SK-N-SH (cell line): ENCODE measurements around the gene EFTUD2. TPM values are rescaled to one million over a fixed set of nuclear protein-coding genes. Genes with fewer than 3 reads are reported as not detected.

ENCODE experiments used
- CTCF ChIA-PET: fragments of 300-600, 350-600 bp; formaldehyde crosslinking; extraction: SDS; loops from one replicate; lab custom pipeline; 2021; lab: Yijun Ruan, JAX
- POLR2A ChIA-PET: fragments of 350-600 bp; sonication (Branson Sonifier 250); formaldehyde crosslinking; extraction: SDS; loops from one replicate; lab custom pipeline; 2020; ENCODE audit warnings: antibody characterized with exemption, inconsistent platforms; lab: Yijun Ruan, JAX
- DNase-seq: peaks from one replicate; pipeline ENCODE4 v3.0.0; 2012
- H2AFZ ChIP-seq: fragments of 200-600 bp; sonication (generic); 2 replicates; pipeline ENCODE4 v1.8.1; 2016; ENCODE audit warnings: antibody characterized with exemption, mild to moderate bottlenecking, low read depth
- H3F3A ChIP-seq: fragments of 200-600 bp; sonication (generic); replicated peaks from 2 replicates; pipeline ENCODE3; 2016; ENCODE audit warnings: antibody characterized with exemption, mild to moderate bottlenecking; ENCODE audit not compliant: insufficient read depth
- H3K27ac ChIP-seq, 2 experiments: fragments of 200-500 bp in 1 of 2; fragments of 200-600 bp in 1 of 2; sonication (Bioruptor generic) in 1 of 2; sonication (generic), shearing (Covaris generic) in 1 of 2; 2 replicates each; pipeline versions ENCODE4 v1.5.1 to v1.6.1; 2014 to 2016; ENCODE audit warnings: low read depth in 2 of 2, inconsistent platforms in 1 of 2, low read length in 1 of 2, mild to moderate bottlenecking in 1 of 2, mixed read lengths in 1 of 2
- H3K27me3 ChIP-seq: fragments of 200-600 bp; sonication (generic), shearing (Covaris generic); 2 replicates; pipeline ENCODE4 v1.6.1; 2016; ENCODE audit warnings: mixed run types; ENCODE audit not compliant: insufficient read depth
- H3K36me3 ChIP-seq, 2 experiments: fragments of 200-500 bp in 1 of 2; fragments of 200-600 bp in 1 of 2; sonication (Bioruptor generic) in 1 of 2; sonication (generic) in 1 of 2; replicated peaks in 1 of 2; 2 replicates each; pipeline versions ENCODE3 to v1.5.1; 2014 to 2016; ENCODE audit warnings: low read length in 1 of 2, mild to moderate bottlenecking in 1 of 2; ENCODE audit not compliant: insufficient read depth in 2 of 2, control insufficient read depth in 1 of 2
- H3K4me1 ChIP-seq, 2 experiments: fragments of 200-500 bp in 1 of 2; fragments of 200-600 bp in 1 of 2; sonication (Bioruptor generic) in 1 of 2; sonication (generic), shearing (Covaris generic) in 1 of 2; 2 replicates each; pipeline versions ENCODE4 v1.5.1 to v1.6.1; 2014 to 2016; ENCODE audit warnings: low read depth in 1 of 2, low read length in 1 of 2, mixed run types in 1 of 2; ENCODE audit not compliant: insufficient read depth in 2 of 2, control insufficient read depth in 1 of 2
- H3K4me2 ChIP-seq: fragments of 200-600 bp; sonication (generic), shearing (Covaris generic); 2 replicates; pipeline ENCODE4 v1.6.1; 2017; ENCODE audit warnings: mixed run types
- H3K4me3 ChIP-seq, 2 experiments: fragments of 200-500 bp in 1 of 2; fragments of 200-600 bp in 1 of 2; sonication (Bioruptor generic) in 1 of 2; sonication (generic), shearing (Covaris generic) in 1 of 2; 2 replicates each; pipeline versions ENCODE4 v1.5.1 to v1.8.1; 2014 to 2016; ENCODE audit warnings: low read depth in 2 of 2, inconsistent platforms in 1 of 2, low read length in 1 of 2, mild to moderate bottlenecking in 1 of 2, mixed read lengths in 1 of 2, moderate library complexity in 1 of 2
- H3K79me2 ChIP-seq: fragments of 200-600 bp; sonication (generic); 2 replicates; pipeline ENCODE4 v1.8.1; 2017; ENCODE audit warnings: mild to moderate bottlenecking; ENCODE audit not compliant: insufficient read depth
- H3K9ac ChIP-seq: fragments of 200-600 bp; sonication (generic); 2 replicates; pipeline ENCODE4 v1.6.1; 2017; ENCODE audit warnings: mixed run types
- H3K9me2 ChIP-seq: fragments of 200-600 bp; sonication (generic); 2 replicates; pipeline ENCODE4 v1.6.1; 2017; ENCODE audit warnings: mixed run types
- H3K9me3 ChIP-seq: fragments of 200-600 bp; sonication (generic); 2 replicates; pipeline ENCODE4 v1.6.1; 2017; ENCODE audit warnings: mixed run types, mild to moderate bottlenecking, moderate library complexity
- H4K20me1 ChIP-seq: fragments of 200-600 bp; sonication (generic); 2 replicates; pipeline ENCODE4 v1.6.1; 2017; ENCODE audit warnings: mild to moderate bottlenecking, mixed run types; ENCODE audit not compliant: insufficient read depth
- FOSL2 ChIP-seq: IDR thresholded peaks from 2 replicates; pipeline ENCODE4 v1.4.0; 2012; ENCODE audit warnings: low read depth, mild to moderate bottlenecking, moderate library complexity, borderline replicate concordance
- FOXJ3 ChIP-seq: sonication (generic); formaldehyde crosslinking; IDR thresholded peaks from 2 replicates; pipeline ENCODE4 v1.5.1; 2020; ENCODE audit warnings: mild to moderate bottlenecking, missing genetic modification reagents
- GABPA ChIP-seq: IDR thresholded peaks from 2 replicates; pipeline ENCODE4 v1.4.0; 2012; ENCODE audit warnings: low read depth, mild to moderate bottlenecking
- GATA2 ChIP-seq: sonication (generic); formaldehyde crosslinking; IDR thresholded peaks from 2 replicates; pipeline ENCODE4 v1.5.0; 2020; ENCODE audit warnings: mild to moderate bottlenecking, missing genetic modification reagents
- JUND ChIP-seq: IDR thresholded peaks from 2 replicates; pipeline ENCODE4 v1.4.0; 2012
- RXRA ChIP-seq: IDR thresholded peaks from 2 replicates; pipeline ENCODE4 v1.4.0; 2012; ENCODE audit warnings: low read depth, mild to moderate bottlenecking, borderline replicate concordance
- SIN3A ChIP-seq: IDR thresholded peaks from 2 replicates; pipeline ENCODE4 v1.6.1; 2012; ENCODE audit warnings: low read depth, mild to moderate bottlenecking, low read length, moderate library complexity, borderline replicate concordance
- SMC3 ChIP-seq: IDR thresholded peaks from 2 replicates; pipeline ENCODE4 v1.6.1; 2012; ENCODE audit warnings: low read depth, low read length, improper control_type of control experiment
- TAF1 ChIP-seq: IDR thresholded peaks from 2 replicates; pipeline ENCODE4 v1.6.1; 2012; ENCODE audit warnings: low read depth, mild to moderate bottlenecking, low read length, moderate library complexity, borderline replicate concordance
- WGBS: methylation state at CpG from one replicate; pipeline ENCODE4 v1.1.6; 2017; ENCODE audit warnings: low lambda C conversion rate; 5-methylcytosine and 5-hydroxymethylcytosine counted together
- polyA plus RNA-seq, 3 experiments: library from polyadenylated mRNA; depleted of rRNA; stranded (reverse); fragments of >200 nt; gene quantifications; 2 replicates each; pipeline ENCODE4 v1.2.3, GENCODE V29; 2012
- TF ChIP-seq, protein P1 (sequence below): fragments of 200-600 bp; sonication (generic); IDR thresholded peaks from 2 replicates; pipeline ENCODE4 v1.6.1; 2017; ENCODE audit warnings: antibody characterized with exemption, mild to moderate bottlenecking, moderate library complexity
- TF ChIP-seq, protein P2 (sequence below): IDR thresholded peaks from 2 replicates; pipeline ENCODE4 v1.4.0; 2012; ENCODE audit warnings: low read depth

The EFTUD2 gene
- polyA plus RNA-seq, 1 of the 3 experiments (the other 2 are of a cell fraction) = 82.9 TPM

DNA sequence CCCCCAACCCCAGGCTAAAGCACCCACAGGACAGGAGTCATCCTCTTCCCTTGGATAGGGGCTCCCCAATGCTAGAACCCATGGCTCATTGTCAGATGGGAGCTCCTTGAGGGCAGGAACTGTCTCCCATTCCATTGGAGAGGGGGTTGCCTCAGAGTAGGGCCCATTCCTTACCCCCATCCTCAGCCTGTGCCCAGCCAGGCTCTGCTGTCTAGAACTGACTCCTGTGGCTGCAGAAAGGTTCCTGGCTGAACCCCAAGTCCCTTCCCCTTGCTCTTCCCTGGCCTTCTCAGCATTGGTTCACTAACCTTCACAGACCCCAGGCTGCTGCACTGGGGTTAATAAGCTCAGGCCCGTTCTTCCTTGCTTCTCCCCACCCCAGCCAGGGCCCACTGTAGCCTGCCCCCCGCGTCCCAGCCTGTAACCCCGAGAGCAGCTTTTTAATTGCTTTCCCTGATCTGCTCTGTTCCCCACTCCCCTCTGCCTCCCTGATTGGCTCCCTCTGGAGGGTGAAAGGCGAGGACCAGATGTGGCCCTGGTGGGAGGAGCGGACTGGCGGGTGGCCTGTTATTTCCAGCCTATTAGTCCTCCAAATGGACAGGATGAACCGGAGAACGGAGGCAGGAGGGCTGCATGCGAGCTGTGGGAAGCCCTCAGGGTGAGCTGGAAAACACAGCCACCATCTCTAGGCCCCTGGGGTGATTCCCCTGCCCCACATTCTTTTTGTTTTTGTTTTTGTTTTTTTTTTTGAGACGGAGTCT is 22.1 kb upstream of the EFTUD2 start:
- Histone ChIP-seq H3K4me3 (no peak overlapping the region), H3K9me2 (no peaks in the 10 kb centered on the region), H3K9me3 (no peaks in the 10 kb centered on the region), H4K20me1 (no peaks in the 10 kb centered on the region), H3K79me2 (no peaks in the 10 kb centered on the region), H3K36me3 (peaks cover 0 to 1% of the 10 kb centered on the region in 2 experiments), H3K9ac (no peak overlapping the region), H3K4me2 (no peak overlapping the region), H3K27me3 (no peaks in the 10 kb centered on the region), H3K27ac (peak overlapping the region in 1 of 2 experiments; percentile 35; a peak in 1 of 4 replicates), H2AFZ (no peak overlapping the region), H3F3A (peaks cover 14% of the 10 kb centered on the region), H3K4me1 (peaks cover 13 to 42% of the 10 kb centered on the region in 2 experiments; a peak in 3 of 4 replicates)
- ChIA-PET CTCF (interaction anchor here (0.7 to 17.2 kb wide), 38 partner anchors 9 to 276 kb away, joined by 3 to 433 read pairs (median 9); partner anchors contain the start of genes ACBD4, C1QL1, EFTUD2 and NMT1), POLR2A (interaction anchor here (1.0 to 2.5 kb wide), 7 partner anchors 7 to 110 kb away, joined by 3 to 14 read pairs (median 4); no protein-coding TSS in a partner anchor)
- 84% methylated on average over 11 of the region's 11 CpGs for WGBS
- peak; percentile 81 for DNase-seq
- no peak for TF ChIP-seq JUND
- TF ChIP-seq SMC3 = no peak

DNA sequence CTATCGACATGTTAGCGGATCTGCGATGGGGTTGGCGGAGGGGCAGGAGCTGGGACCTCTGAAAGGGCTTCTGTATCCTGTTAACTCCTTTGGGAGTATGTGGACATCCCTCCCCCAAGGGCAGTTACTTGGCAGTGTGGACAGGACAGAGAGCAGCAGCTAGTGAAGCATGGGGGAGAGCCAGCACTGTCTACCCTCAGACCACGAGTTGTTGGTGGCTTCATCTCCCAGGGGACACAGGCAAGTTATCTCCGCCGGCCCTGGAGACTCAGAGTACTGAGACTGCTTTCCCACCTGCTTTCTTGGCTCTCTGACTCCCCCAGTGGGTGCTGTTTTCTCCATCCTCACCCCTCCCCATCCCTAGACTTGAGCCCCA is 21.3 kb upstream of the EFTUD2 start:
- H3K4me1 ChIP-seq = peaks cover 18 to 42% of the 10 kb centered on the region in 2 experiments; a peak in 3 of 4 replicates
- no peaks in the 10 kb centered on the region for H3K9me2 ChIP-seq
- POLR2A ChIA-PET = interaction anchor here (0.7 to 2.5 kb wide), 7 partner anchors 8 to 229 kb away, joined by 3 to 14 read pairs (median 3); no protein-coding TSS in a partner anchor
- no peaks in the 10 kb centered on the region for H3K79me2 ChIP-seq
- H3K36me3 ChIP-seq = no peaks in the 10 kb centered on the region
- H3K9ac ChIP-seq = no peak overlapping the region
- H3F3A ChIP-seq = peaks cover 13% of the 10 kb centered on the region
- no peak for DNase-seq
- no peaks in the 10 kb centered on the region for H3K27me3 ChIP-seq
- H3K9me3 ChIP-seq = no peaks in the 10 kb centered on the region
- no peak overlapping the region for H2AFZ ChIP-seq
- no peaks in the 10 kb centered on the region for H4K20me1 ChIP-seq
- H3K4me2 ChIP-seq = no peak overlapping the region
- no peak overlapping the region for H3K27ac ChIP-seq
- TF ChIP-seq, protein P1, sequence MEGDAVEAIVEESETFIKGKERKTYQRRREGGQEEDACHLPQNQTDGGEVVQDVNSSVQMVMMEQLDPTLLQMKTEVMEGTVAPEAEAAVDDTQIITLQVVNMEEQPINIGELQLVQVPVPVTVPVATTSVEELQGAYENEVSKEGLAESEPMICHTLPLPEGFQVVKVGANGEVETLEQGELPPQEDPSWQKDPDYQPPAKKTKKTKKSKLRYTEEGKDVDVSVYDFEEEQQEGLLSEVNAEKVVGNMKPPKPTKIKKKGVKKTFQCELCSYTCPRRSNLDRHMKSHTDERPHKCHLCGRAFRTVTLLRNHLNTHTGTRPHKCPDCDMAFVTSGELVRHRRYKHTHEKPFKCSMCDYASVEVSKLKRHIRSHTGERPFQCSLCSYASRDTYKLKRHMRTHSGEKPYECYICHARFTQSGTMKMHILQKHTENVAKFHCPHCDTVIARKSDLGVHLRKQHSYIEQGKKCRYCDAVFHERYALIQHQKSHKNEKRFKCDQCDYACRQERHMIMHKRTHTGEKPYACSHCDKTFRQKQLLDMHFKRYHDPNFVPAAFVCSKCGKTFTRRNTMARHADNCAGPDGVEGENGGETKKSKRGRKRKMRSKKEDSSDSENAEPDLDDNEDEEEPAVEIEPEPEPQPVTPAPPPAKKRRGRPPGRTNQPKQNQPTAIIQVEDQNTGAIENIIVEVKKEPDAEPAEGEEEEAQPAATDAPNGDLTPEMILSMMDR = no peak
- TF ChIP-seq SIN3A (no peak), GATA2 (CRISPR knock-in tag) (no peak), FOXJ3 (no peak), TAF1 (no peak), FOSL2 (no peak), GABPA (no peak), RXRA (no peak)
- TF ChIP-seq, protein P2, sequence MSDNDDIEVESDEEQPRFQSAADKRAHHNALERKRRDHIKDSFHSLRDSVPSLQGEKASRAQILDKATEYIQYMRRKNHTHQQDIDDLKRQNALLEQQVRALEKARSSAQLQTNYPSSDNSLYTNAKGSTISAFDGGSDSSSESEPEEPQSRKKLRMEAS = no peak
- H3K4me3 ChIP-seq = no peak overlapping the region
- 87% methylated on average over 5 of the region's 7 CpGs for WGBS
- CTCF ChIA-PET = interaction anchor here (0.7 to 17.2 kb wide), 51 partner anchors 10 to 277 kb away, joined by 3 to 433 read pairs (median 7); partner anchors contain the start of genes ACBD4, C1QL1, EFTUD2 and NMT1
